Measurements from ENCODE around the gene SLBP.

- TF ChIP-seq GATA2 (IDR thresholded peaks at IDR 0.05; ENCODE audit: low read depth, low read length) (no peak), GATA3 (IDR thresholded peaks at IDR 0.05; ENCODE audit: low read depth, low read length) (no peak)
These were observed 41.7 kb upstream of the SLBP start for GRCh38 chr4:1753697-1754311.

Data from SH-SY5Y (cell line).